Neural crest cell (in vitro differentiated cells): Measurements from ENCODE around the gene UNC5C. TPM values are rescaled to one million over a fixed set of nuclear protein-coding genes. Genes with fewer than 3 reads are reported as not detected.

Source experiments
- DNase-seq: peaks from one replicate; pipeline ENCODE4 v3.0.0; 2021; ENCODE audit warnings: low read depth, mixed read lengths, low spot score
- H3K27ac Mint-ChIP-seq: one replicate; pipeline ENCODE4 v1.8.0; 2021; ENCODE audit warnings: mild to moderate bottlenecking, mixed read lengths; ENCODE audit not compliant: unreplicated experiment
- H3K27me3 Mint-ChIP-seq: 2 replicates; pipeline ENCODE4 v1.8.0; 2021; ENCODE audit warnings: low read depth, mild to moderate bottlenecking, mixed read lengths
- H3K36me3 Mint-ChIP-seq: 2 replicates; pipeline ENCODE4 v1.8.0; 2021; ENCODE audit warnings: low read depth, mild to moderate bottlenecking, mixed read lengths
- H3K4me1 Mint-ChIP-seq: 2 replicates; pipeline ENCODE4 v1.8.0; 2021; ENCODE audit warnings: mixed read lengths
- H3K4me3 Mint-ChIP-seq: one replicate; pipeline ENCODE4 v1.8.0; 2021; ENCODE audit warnings: mild to moderate bottlenecking, mixed read lengths
- H3K9me3 Mint-ChIP-seq: 2 replicates; pipeline ENCODE4 v1.8.0; 2021; ENCODE audit warnings: mixed read lengths
- CTCF ChIP-seq: fragments of 200-600 bp; sonication (generic); conservative IDR thresholded peaks from 2 replicates; pipeline ENCODE4 v1.5.0; 2021; ENCODE audit warnings: antibody characterized with exemption, mild to moderate bottlenecking
- total RNA-seq: library from RNA; stranded (reverse); gene quantifications from 2 replicates; pipeline ENCODE4 v1.2.1, GENCODE V29; 2021

UNC5C gene
- total RNA-seq, 1 donor from 2014 or later: 6.5 TPM

DNA sequence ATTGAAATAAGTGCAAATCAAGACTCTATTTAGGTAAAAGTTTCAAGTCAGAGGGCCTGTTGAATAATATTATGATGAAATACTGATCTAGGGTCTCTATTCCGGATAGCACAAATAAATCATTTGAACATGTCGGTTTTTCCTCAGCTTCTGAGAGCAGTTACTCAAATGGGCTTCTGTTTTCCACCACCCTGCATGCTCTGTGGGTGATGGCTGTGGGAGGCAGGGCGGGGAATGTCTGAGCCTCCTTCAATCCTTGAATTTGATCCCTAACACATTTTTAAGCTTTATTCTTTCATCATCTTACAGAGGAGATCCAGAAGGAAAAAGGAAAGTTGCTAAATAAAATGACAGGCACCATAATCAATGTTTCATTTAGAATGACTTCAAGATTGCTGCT is 8.5 kb downstream of the UNC5C start:
- Mint-ChIP-seq H3K9me3 (no peaks in the 10 kb centered on the region), H3K4me3 (no peak overlapping the region), H3K36me3 (no peaks in the 10 kb centered on the region), H3K27ac (no peak overlapping the region), H3K4me1 (peaks cover 25% of the 10 kb centered on the region), H3K27me3 (peaks cover 13% of the 10 kb centered on the region)
- TF ChIP-seq CTCF: no peak
- DNase-seq: no peak

- no peak overlapping the region for H3K4me3 Mint-ChIP-seq
Measured at GRCh38 chr4:95539106-95539505, 9.7 kb downstream of the UNC5C start.

GRCh38 chr4:95537863-95538488 is 10.8 kb downstream of the UNC5C start:
- H3K27ac Mint-ChIP-seq: no peak overlapping the region
- H3K9me3 Mint-ChIP-seq: no peaks in the 10 kb centered on the region
- peaks cover 20% of the 10 kb centered on the region for H3K4me1 Mint-ChIP-seq
- peaks cover 6% of the 10 kb centered on the region for H3K27me3 Mint-ChIP-seq
- DNase-seq: no peak
- no peaks in the 10 kb centered on the region for H3K36me3 Mint-ChIP-seq
- no peak overlapping the region for H3K4me3 Mint-ChIP-seq
- TF ChIP-seq CTCF: no peak

More at GRCh38 chr4:95539106-95539505, 9.7 kb downstream of the UNC5C start:
- no peaks in the 10 kb centered on the region for H3K9me3 Mint-ChIP-seq
- TF ChIP-seq CTCF: no peak
- DNase-seq: no peak
- peaks cover 8% of the 10 kb centered on the region for H3K27me3 Mint-ChIP-seq
- no peak overlapping the region for H3K27ac Mint-ChIP-seq
- H3K4me1 Mint-ChIP-seq: peaks cover 20% of the 10 kb centered on the region
- H3K36me3 Mint-ChIP-seq: no peaks in the 10 kb centered on the region

DNA sequence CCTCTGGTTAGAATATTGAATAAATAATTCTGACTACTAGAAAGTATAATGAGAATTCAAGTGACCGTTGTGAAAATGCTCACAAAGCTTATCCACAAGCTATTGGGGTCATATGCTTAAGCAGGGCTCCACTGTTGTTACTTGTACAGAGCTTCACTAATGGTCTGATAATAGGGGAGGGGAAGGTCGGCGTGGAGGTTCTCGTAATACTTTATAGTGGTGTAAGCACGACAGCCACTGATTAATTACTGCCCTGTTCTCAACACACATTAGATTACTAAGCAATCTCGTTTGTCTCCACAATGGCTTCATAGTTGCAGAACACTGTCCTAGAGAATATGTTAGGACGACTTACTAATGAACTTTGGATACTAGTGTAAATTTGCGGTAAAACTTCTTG is 11.6 kb downstream of the UNC5C start:
- Mint-ChIP-seq H3K27me3 (peaks cover under 1% of the 10 kb centered on the region), H3K4me3 (no peak overlapping the region), H3K36me3 (no peaks in the 10 kb centered on the region), H3K27ac (no peak overlapping the region), H3K9me3 (no peaks in the 10 kb centered on the region), H3K4me1 (peaks cover 20% of the 10 kb centered on the region)
- DNase-seq: no peak
- no peak for TF ChIP-seq CTCF

- Mint-ChIP-seq H3K27me3 (no peaks in the 10 kb centered on the region), H3K4me1 (peaks cover 20% of the 10 kb centered on the region), H3K9me3 (no peaks in the 10 kb centered on the region), H3K36me3 (no peaks in the 10 kb centered on the region), H3K4me3 (no peak overlapping the region), H3K27ac (no peak overlapping the region)
- no peak for DNase-seq
- TF ChIP-seq CTCF: no peak
Measured at GRCh38 chr4:95536650-95537049, 12.1 kb downstream of the UNC5C start.
